ENCODE data around the gene WDR37.
A peak's percentile ranks its signal among the peaks of the same experiment; 100 is the strongest.

The WDR37 gene

DNA sequence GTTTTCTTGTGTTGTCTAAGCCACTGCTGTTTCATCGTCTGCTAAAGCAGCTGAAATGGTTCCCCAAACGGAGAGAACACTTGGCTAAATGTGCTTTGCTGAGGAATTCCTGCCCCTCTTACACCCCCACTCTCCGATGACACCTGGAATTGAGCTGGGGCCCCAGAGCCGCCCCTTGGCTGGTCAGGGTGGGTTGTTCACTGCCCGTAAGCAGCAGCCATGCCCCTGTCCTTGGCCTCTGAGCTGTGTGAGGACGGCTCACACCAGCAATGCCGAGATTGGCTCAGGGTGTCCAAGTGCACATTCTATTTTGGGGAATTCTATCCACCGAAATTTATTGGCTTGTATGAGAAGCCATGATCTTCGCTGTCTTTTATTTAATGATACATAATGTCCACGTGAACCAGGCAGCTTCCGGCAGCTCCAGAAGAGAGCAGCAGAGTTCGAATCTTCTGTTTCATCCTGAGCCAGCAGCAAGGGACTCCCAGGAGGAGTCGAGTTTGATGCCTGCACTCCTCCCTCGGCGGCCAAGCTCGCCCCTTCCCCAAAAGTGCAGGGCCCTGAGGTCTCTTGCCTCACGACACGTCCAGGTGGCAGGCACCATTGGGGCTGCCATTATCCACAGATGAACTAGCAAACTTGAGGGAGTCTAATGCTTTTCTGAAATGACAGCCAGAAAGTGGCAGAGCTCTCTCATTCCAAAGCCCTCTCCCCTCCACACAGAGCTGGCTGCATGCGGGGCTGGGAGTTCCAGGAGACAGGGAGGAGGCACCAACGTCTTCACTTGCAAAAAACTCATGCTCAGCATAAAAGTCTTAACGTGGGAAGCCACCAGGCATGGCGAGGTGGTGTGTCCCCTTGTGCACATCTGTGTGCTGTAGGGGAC lies 114.0 kb downstream of the WDR37 start:
- DNase-seq (ENCODE audit: low read depth), result no peak

- no peak for DNase-seq (ENCODE audit: low read depth)
Measured at GRCh38 chr10:1170867-1171180, 114.6 kb downstream of the WDR37 start.

GRCh38 chr10:1171182-1171581 lies 115.0 kb downstream of the WDR37 start:
- no peak for DNase-seq (ENCODE audit: low read depth)

DNA sequence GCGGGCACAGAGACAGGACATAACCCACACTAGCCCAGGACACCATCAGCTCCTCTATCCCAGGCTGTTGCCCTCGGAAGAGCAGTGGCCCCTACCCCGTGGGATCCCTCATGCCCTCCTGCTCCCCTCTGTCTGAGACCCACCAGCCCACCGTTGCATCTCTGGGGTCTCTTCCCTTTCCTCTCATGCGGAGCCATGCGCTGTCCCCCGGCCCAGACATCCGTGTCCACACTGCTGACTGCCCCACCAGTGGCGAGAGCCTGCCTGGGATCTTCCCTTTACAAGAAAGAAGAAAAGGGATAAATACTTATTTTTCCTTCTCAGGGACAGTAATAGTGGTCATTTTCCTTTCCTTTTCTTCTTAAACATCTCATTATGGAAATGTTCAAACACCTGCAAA lies 115.4 kb downstream of the WDR37 start:
- no peak for DNase-seq (ENCODE audit: low read depth)

DNA sequence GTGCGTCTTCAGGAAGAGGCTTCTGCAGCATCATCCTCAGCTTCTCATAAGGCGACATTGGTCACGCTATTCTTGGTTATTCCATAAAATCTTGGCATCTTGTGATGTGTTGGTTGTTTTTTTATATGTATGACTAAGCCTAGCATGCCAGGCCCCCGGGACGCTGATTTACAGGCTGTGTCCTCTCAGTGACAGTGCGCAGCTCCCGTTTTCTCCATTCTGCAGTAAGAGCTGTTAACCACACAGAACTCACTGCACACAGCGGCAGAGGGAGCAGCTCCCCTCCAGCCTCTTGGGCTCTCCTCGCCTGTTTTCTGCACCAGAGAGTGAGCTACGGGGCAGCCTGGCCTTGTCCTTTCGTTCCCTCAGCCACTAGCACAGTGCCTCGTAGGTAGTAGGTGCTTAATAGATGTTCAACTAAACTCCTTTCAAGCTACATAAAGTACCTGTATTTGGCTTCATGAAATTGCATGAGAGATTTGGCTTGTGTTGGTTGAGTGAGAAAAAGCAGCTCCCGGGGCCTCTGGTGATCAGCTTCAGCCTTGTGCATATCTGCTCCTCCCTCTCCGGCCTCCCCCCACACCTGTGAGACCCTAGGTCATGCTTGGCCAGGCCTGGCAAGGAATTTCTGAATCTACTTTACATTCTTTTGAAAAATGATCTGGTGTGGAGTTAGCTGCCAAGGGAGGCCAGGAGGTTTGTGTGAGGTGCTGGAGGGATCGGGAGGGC lies 116.2 kb downstream of the WDR37 start:
- no peak for DNase-seq (ENCODE audit: low read depth)

DNA sequence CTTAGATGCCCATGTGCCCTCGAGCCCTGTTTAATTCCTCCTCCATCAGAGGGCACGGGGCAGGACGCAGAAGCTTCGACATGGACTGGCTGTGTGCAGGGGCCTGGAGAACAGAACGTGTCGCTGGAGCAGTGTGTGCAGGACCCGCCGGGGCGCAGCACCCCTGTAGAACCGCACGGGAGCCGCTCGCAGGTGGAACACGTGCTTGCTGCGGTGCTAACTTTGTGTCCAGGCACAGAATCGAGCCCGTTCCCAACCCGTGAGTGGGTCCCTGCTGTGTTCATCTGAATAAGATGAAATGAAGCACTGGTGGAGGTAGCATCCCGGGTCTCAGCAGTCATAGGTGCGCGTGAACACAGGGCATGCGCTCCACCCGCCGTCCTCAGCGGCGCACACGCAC lies 116.9 kb downstream of the WDR37 start:
- DNase-seq (ENCODE audit: low read depth), result no peak

- DNase-seq (ENCODE audit: low read depth), result no peak
Measured at GRCh38 chr10:1174022-1174421, 117.8 kb downstream of the WDR37 start.

DNA sequence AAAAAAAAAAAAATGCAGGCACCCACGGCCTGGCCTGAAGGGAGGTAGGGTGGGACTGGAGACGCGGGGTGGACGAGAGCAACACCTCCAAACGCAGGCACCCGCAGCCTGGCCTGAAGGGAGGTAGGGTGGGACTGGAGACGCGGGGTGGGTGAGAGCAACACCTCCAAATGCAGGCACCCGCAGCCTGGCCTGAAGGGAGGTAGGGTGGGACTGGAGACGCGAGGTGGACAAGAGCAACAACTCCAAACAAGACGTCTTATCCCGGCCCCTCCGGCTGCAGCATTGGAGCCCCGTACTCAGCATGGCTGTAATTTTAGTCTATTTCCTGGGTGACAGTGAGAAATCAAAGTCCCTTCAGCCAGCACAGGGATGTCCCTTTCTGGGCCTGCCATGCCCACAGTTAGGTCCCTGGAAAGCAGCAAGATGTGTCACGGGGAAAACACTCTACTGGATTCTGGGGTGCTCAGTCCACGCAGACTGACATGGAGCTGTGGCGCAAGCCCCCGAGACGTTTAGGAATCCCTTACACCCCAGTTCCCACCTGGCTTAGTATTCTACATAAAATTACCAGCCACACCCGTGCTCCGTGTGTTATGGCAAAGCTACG lies 119.9 kb downstream of the WDR37 start:
- DNase-seq (ENCODE audit: low read depth), result no peak

GRCh38 chr10:1177936-1178335 lies 121.8 kb downstream of the WDR37 start:
- DNase-seq (ENCODE audit: low read depth), result no peak

DNA sequence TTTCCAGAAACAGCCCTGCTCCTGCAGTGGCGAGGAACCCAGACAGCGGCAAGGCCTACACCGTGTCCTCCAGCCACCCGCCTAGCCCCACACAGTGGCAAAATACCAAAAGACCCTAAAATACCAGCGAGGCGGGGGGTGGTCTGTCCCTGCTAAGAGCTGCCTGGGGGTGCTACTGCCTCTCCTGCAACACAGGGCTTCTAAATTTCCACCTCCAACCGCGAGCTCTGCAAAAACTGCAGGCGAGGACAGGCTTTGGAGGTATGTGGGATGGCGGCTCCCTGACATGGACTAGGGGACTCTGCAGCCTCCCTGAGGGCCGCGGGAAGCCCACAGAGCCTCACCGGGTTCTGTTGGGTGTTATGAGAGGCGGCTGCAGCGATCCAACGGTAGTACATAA lies 122.3 kb downstream of the WDR37 start:
- DNase-seq (ENCODE audit: low read depth), result no peak

DNA sequence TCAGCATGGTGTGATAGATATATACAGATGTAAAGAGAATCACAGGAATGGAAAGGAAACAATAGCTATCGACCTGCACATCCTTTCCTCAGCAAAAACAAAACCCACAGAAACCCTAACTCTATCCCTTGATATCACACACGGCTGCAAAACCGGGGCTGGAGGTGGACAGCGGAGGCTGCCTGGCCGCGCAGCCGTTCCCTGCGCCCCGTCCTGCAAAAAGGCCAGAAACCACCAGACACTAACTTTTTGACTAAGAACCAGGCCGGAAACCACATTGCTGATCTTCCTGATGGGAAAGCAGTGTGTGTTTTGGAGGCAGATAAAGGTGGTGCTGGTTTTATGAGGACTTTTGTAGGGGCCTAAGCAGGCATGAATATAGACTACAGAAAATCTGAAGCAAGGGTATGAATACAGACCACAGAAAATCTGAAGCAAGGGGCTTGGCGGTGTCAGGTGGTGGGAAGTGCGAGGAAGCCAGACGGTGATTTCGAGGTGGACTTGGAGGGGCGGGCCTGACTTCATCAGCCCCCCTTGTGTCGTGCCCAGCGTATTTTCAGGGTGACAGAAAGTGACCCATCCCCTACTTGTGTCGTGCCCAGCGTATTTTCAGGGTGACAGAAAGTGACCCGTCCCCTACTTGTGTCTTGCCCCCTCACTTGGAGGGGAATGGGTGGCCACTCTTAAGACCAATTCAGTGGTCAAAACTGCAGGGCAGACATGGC lies 123.3 kb downstream of the WDR37 start:
- DNase-seq (ENCODE audit: low read depth), result peak; percentile 14

- DNase-seq (ENCODE audit: low read depth), result no peak
Measured at GRCh38 chr10:1180071-1180730, 124.0 kb downstream of the WDR37 start.

DNA sequence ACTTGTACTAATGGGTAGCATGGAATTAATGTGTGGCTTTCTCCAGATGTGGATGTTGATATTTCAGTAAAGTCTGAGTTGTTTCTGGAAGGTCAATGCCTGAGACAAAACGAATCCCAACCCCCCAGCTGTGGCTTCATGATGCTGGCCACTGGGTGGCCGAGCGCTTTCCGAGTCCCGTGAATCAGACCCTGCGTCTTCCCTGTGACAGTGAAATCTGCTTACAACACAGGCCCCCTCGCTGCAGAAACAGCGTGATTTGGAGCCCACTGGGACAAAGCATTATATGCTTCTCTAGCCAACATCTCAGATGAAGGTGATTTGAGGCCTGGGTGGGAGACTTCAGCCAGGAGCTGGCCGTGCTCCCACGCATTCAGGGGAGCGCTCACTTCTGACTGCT lies 124.7 kb downstream of the WDR37 start:
- no peak for DNase-seq (ENCODE audit: low read depth)
